Fibroblast of upper back skin (primary cell): ENCODE measurements around the gene ZNF483.
"Not testable (repeated sequence)": the region's sequence is repeated elsewhere in the genome, so short reads cannot be mapped to it uniquely, and the experiment has no call there.

Source experiments
- DNase-seq: peaks from one replicate; pipeline ENCODE4 v3.0.0-alpha.2; 2013

The ZNF483 gene

GRCh38 chr9:111525056-111525977, at the start of gene ZNF483:
TSS of gene ZNF483 (plus strand) at chr9:111525179. CDS start at chr9:111527396, 2,217 bp downstream.
- DNase-seq: peak; percentile 68

- DNase-seq: no peak
Observed at GRCh38 chr9:111475195-111475594, 49.8 kb upstream of the ZNF483 start.

DNA sequence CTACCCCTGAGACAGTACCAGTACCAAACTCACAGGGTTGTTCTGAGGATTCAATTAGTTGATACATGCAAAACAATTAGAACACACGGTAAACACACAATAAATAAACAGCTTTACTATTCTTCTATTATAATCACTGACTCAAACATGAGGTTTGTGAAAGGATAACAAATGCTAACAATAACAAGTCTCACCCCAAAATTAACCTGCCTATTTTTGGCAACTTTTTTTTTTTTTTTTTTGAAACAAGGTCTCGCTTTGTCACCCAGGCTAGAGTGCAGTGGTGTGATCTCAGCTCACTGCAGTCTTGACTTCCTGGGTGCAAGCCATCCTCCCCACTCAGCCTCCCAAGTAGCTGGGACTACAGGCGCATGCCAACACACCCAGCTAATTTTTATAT, 47.3 kb upstream of the ZNF483 start:
- no peak for DNase-seq

- DNase-seq: peak; percentile 20
Observed at GRCh38 chr9:111481885-111482636, 42.9 kb upstream of the ZNF483 start.

GRCh38 chr9:111482694-111483438, 42.1 kb upstream of the ZNF483 start:
- peak; percentile 49 for DNase-seq

DNA sequence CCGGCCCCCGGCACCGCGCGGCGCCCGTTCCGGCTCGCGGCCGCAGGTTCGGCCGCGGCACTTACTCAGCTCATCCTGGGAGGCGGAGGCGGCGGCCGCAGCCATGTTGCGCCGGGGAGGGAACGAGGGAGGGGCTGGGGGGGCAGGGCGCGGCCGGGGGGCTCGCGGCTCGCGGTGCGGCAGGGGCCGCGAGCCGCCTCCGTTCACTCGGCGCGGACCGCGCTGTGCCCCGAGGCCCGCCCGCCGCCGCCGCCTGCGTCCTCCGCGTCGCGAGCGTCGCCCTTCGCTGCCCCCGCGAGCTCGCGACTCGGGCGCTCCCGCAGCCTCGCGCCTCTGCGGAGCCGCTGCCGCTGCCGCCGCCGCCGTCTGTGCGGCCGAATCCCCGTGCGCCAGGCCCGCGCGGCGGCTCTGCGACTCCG, 41.5 kb upstream of the ZNF483 start:
- DNase-seq: peak; percentile 45

- peak; percentile 79 for DNase-seq
Observed at GRCh38 chr9:111483858-111484571, 41.0 kb upstream of the ZNF483 start, which contains the start of gene ECPAS. TSS of gene ECPAS (minus strand) at chr9:111484383. CDS start at chr9:111472918, 11,465 bp downstream.

DNA sequence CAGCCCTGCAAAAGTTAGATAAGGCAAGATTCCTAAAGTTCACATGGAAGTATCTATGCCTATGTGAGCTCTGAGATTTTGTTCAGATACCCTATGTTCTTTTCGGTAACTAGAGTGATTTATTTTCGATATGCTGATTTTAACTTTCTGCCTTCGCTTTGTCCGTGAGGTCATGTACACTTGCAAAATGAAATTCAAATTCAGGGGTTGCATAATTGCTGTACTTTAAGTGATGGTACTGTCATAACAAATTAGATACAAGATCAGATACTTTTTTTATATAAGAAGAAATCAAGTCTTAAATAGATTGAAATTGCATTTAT, 40.4 kb upstream of the ZNF483 start:
- no peak for DNase-seq

- DNase-seq: not testable (repeated sequence)
Observed at GRCh38 chr9:111497196-111497595, 27.8 kb upstream of the ZNF483 start.

DNA sequence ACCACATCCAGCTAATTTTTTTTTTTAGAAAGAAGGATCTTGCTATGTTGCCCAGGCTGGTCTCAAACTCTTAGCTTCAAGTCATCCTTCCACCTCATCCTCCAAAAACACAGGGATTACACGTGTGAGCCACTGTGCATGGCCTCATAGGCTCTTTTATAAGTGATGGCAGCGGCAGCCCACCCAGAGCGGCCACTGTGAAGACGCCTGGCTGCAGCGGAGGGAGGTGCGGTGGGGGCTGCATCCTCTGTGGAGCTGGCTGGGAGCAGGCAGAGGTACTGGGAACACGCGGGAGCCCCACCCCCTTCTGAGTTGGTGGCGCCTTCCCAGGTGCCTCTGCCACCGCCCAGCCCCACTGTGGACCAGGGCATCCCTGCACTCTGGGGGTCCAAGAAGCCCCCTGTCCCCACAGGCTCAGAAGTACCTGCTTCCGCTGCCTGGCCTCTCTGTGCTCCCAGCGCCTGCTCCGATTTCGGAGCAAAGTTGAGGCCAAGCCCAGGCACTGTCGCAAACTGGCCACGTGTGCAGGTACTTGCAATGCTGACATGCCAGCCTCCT, 23.9 kb upstream of the ZNF483 start:
- DNase-seq: no peak

- DNase-seq: no peak
Observed at GRCh38 chr9:111501648-111502047, 23.3 kb upstream of the ZNF483 start.

DNA sequence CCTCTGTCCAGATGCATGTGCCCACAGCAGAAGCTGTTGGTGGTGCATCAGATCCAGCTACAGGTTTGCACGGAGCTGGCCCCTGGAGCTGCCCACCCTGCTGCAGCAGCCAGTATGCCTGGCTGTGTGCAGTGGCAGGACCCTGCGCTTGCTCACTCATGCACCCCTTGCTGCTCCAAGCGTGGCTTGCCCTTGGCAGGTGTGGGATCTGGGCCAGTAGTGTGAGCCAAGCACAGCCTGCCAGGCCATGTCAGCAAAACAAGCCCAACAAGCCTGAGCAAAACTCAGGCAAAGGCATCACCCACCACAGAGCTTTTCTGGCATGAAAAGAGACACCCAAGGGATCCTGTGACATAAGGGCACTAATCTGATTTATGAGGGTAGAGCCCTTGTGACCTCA, 22.5 kb upstream of the ZNF483 start:
- DNase-seq: no peak

DNA sequence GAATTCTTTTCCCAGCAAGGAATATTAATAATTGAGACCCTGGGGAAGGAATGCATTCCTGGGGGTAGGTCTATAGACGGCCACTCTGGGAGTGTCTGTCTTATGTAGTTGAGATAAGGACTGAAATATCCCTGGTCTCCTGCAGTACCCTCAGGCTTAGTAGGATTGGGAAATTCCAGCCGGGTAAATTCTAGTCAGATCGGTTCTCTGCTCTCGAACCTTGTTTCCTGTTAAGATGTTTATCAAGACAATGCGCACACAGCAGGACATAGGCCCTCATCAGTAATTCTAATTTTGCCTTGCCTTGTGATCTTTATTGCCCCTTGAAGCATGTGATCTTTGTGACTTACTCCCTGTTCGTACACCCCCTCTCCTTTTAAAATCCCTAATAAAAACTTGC, 13.4 kb upstream of the ZNF483 start:
- DNase-seq: not testable (repeated sequence)

DNA sequence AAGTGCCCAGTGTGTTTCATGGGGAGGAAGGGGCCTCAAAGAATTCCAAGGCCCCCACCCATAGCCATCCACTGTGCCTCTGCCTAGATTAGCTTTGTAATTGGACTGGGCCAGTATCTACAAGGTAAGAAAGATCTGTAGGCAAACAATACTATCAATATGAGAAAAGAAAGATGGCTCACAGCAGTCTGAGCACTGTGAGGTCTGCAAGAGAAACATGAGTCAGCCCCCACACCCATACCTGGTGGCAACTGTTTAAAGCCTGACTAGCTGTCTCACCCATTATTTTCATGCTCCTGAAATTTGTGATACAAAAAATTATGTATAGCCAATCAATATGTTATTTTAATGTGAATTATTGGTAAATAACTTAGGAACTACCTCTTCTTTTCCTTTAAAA, 10.0 kb upstream of the ZNF483 start:
- no peak for DNase-seq

DNA sequence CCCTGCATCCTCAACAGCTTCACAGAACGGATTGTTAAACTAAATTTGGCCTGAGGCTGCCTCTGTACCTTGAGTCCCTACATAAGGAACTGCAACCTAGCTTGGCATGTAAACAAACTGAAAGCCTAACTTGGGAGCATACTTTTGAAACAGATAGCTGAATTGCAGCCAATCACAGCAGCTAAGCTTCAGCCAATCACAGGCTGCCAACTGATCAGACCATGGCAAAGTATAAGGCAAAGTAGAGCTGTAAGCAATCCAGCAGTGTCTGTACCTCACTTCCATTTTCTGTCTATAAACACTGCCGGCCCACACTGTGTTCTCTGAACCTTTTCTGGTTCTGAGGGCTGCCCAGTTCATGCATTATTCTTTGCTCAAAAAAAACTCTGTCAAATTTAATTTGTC, 8.9 kb upstream of the ZNF483 start:
- peak; percentile 1 for DNase-seq

DNA sequence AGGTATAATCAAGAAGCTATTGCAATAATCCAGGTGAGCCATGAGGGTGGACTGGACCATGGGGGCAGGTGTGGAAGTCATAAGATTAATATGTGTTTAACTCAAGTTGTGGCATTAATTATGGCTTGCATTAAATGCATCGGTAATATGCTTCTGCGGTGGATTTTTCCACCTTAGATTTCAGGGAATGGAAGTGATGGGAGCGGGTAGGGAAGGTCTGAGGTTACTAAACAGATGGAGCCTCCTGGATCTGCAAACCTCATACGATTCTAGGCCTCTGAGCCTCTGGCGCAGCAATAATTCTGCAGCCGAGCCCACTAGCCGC, 286 bp upstream of the ZNF483 start:
- no peak for DNase-seq

- no peak for DNase-seq
Observed at GRCh38 chr9:111527347-111527746, 2.4 kb downstream of the ZNF483 start.

DNA sequence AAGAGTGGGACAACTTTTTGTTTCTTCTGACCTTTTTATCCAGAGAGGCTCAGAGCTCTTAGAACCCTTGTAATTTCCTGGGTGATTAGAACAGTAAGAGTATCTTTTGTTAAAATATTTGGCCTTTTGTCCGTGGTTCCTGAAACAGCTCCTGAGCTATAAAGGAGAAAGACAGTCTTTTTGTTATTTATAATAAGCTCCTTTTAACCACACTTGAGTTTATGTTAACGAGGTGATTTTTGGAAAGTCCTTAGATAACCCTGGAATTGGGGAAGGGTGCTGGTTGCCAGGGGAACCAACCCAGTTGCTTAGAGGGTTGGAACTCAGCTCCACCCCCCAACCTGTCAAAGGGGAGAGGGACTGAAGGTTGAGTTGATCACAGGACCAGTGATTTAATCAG, 4.8 kb downstream of the ZNF483 start:
- DNase-seq: no peak

DNA sequence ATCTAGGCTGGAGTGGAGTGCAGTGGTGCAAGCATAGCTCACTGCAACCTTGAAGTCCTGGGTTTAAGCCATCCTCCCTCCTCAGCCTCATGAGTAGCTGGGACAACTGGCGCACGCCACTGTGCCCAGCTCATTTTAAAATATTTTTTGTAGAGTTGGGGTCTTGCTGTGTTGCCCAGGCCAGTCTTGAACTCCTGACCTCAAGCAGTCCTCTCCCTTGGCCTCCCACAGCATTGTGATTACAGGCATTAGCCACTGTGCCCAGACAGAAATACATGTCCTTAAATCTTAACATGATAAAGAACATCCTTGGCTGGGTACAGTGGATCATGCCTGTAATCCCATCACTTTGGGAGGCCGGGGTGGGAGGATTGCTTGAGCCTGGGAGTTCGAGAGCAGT, 6.7 kb downstream of the ZNF483 start:
- DNase-seq: no peak

GRCh38 chr9:111533099-111533790, 8.3 kb downstream of the ZNF483 start:
- DNase-seq: peak; percentile 16

- no peak for DNase-seq
Observed at GRCh38 chr9:111542497-111543254, 17.7 kb downstream of the ZNF483 start.
